Gastrocnemius medialis (tissue), 4 donors: Measurements from ENCODE around the gene SPPL3.

Source experiments
- CTCF ChIP-seq, 5 experiments: fragments of 450-650 bp in 3 of 5; fragments of 200-600 bp in 2 of 5; sonication (generic) in 2 of 5; IDR thresholded peaks in 4 of 5; conservative IDR thresholded peaks in 1 of 5; 1 replicate in 4 of 5; 2 replicates in 1 of 5; pipeline ENCODE4 v1.5.1; 2016 to 2019; ENCODE audit warnings: antibody characterized with exemption in 5 of 5, mild to moderate bottlenecking in 3 of 5, moderate library complexity in 3 of 5
- POLR2A ChIP-seq, 2 donors: fragments of 450-650 bp; IDR thresholded peaks; one replicate each; pipeline ENCODE4 v1.6.1; 2017; ENCODE audit warnings: antibody characterized with exemption in 2 of 2, mild to moderate bottlenecking in 2 of 2, moderate library complexity in 2 of 2

- TF ChIP-seq POLR2A (IDR thresholded peaks at IDR 0.05) (no peak), CTCF (IDR thresholded peaks at IDR 0.05 in 4 of 5, conservative IDR thresholded peaks at IDR 0.05 in 1 of 5) (no peak)
These were observed 28.9 kb upstream of the SPPL3 start for GRCh38 chr12:120932956-120933526.
